SK-N-SH (cell line): ENCODE results near the gene AGBL4. TPM values are rescaled to one million over a fixed set of nuclear protein-coding genes. Genes with fewer than 3 reads are reported as not detected.

Experiments
- CTCF ChIA-PET: fragments of 300-600, 350-600 bp; formaldehyde crosslinking; extraction: SDS; loops from one replicate; lab custom pipeline; 2021; lab: Yijun Ruan, JAX
- POLR2A ChIA-PET: fragments of 350-600 bp; sonication (Branson Sonifier 250); formaldehyde crosslinking; extraction: SDS; loops from one replicate; lab custom pipeline; 2020; ENCODE audit warnings: antibody characterized with exemption, inconsistent platforms; lab: Yijun Ruan, JAX
- DNase-seq: peaks from one replicate; pipeline ENCODE4 v3.0.0; 2012
- H2AFZ ChIP-seq: fragments of 200-600 bp; sonication (generic); 2 replicates; pipeline ENCODE4 v1.8.1; 2016; ENCODE audit warnings: antibody characterized with exemption, mild to moderate bottlenecking, low read depth
- H3F3A ChIP-seq: fragments of 200-600 bp; sonication (generic); replicated peaks from 2 replicates; pipeline ENCODE3; 2016; ENCODE audit warnings: antibody characterized with exemption, mild to moderate bottlenecking; ENCODE audit not compliant: insufficient read depth
- H3K27ac ChIP-seq, 2 experiments: fragments of 200-500 bp in 1 of 2; fragments of 200-600 bp in 1 of 2; sonication (Bioruptor generic) in 1 of 2; sonication (generic), shearing (Covaris generic) in 1 of 2; 2 replicates each; pipeline versions ENCODE4 v1.5.1 to v1.6.1; 2014 to 2016; ENCODE audit warnings: low read depth in 2 of 2, inconsistent platforms in 1 of 2, low read length in 1 of 2, mild to moderate bottlenecking in 1 of 2, mixed read lengths in 1 of 2
- H3K27me3 ChIP-seq: fragments of 200-600 bp; sonication (generic), shearing (Covaris generic); 2 replicates; pipeline ENCODE4 v1.6.1; 2016; ENCODE audit warnings: mixed run types; ENCODE audit not compliant: insufficient read depth
- H3K36me3 ChIP-seq, 2 experiments: fragments of 200-500 bp in 1 of 2; fragments of 200-600 bp in 1 of 2; sonication (Bioruptor generic) in 1 of 2; sonication (generic) in 1 of 2; replicated peaks in 1 of 2; 2 replicates each; pipeline versions ENCODE3 to v1.5.1; 2014 to 2016; ENCODE audit warnings: low read length in 1 of 2, mild to moderate bottlenecking in 1 of 2; ENCODE audit not compliant: insufficient read depth in 2 of 2, control insufficient read depth in 1 of 2
- H3K4me1 ChIP-seq, 2 experiments: fragments of 200-500 bp in 1 of 2; fragments of 200-600 bp in 1 of 2; sonication (Bioruptor generic) in 1 of 2; sonication (generic), shearing (Covaris generic) in 1 of 2; 2 replicates each; pipeline versions ENCODE4 v1.5.1 to v1.6.1; 2014 to 2016; ENCODE audit warnings: low read depth in 1 of 2, low read length in 1 of 2, mixed run types in 1 of 2; ENCODE audit not compliant: insufficient read depth in 2 of 2, control insufficient read depth in 1 of 2
- H3K4me2 ChIP-seq: fragments of 200-600 bp; sonication (generic), shearing (Covaris generic); 2 replicates; pipeline ENCODE4 v1.6.1; 2017; ENCODE audit warnings: mixed run types
- H3K4me3 ChIP-seq, 2 experiments: fragments of 200-500 bp in 1 of 2; fragments of 200-600 bp in 1 of 2; sonication (Bioruptor generic) in 1 of 2; sonication (generic), shearing (Covaris generic) in 1 of 2; 2 replicates each; pipeline versions ENCODE4 v1.5.1 to v1.8.1; 2014 to 2016; ENCODE audit warnings: low read depth in 2 of 2, inconsistent platforms in 1 of 2, low read length in 1 of 2, mild to moderate bottlenecking in 1 of 2, mixed read lengths in 1 of 2, moderate library complexity in 1 of 2
- H3K79me2 ChIP-seq: fragments of 200-600 bp; sonication (generic); 2 replicates; pipeline ENCODE4 v1.8.1; 2017; ENCODE audit warnings: mild to moderate bottlenecking; ENCODE audit not compliant: insufficient read depth
- H3K9ac ChIP-seq: fragments of 200-600 bp; sonication (generic); 2 replicates; pipeline ENCODE4 v1.6.1; 2017; ENCODE audit warnings: mixed run types
- H3K9me2 ChIP-seq: fragments of 200-600 bp; sonication (generic); 2 replicates; pipeline ENCODE4 v1.6.1; 2017; ENCODE audit warnings: mixed run types
- H3K9me3 ChIP-seq: fragments of 200-600 bp; sonication (generic); 2 replicates; pipeline ENCODE4 v1.6.1; 2017; ENCODE audit warnings: mixed run types, mild to moderate bottlenecking, moderate library complexity
- H4K20me1 ChIP-seq: fragments of 200-600 bp; sonication (generic); 2 replicates; pipeline ENCODE4 v1.6.1; 2017; ENCODE audit warnings: mild to moderate bottlenecking, mixed run types; ENCODE audit not compliant: insufficient read depth
- CHD2 ChIP-seq: fragments of 150-350 bp; IDR thresholded peaks from 2 replicates; pipeline ENCODE4 v1.6.1; 2018; ENCODE audit warnings: low read length; ENCODE audit not compliant: partially characterized antibody
- EP300 ChIP-seq, 2 experiments: IDR thresholded peaks; 2 replicates each; pipeline versions ENCODE4 v1.4.0 to v1.6.1; 2012; ENCODE audit warnings: borderline replicate concordance in 1 of 2, low read depth in 1 of 2, low read length in 1 of 2
- FOXJ3 ChIP-seq: sonication (generic); formaldehyde crosslinking; IDR thresholded peaks from 2 replicates; pipeline ENCODE4 v1.5.1; 2020; ENCODE audit warnings: mild to moderate bottlenecking, missing genetic modification reagents
- FOXM1 ChIP-seq: IDR thresholded peaks from 2 replicates; pipeline ENCODE4 v1.4.0; 2012; ENCODE audit warnings: low read depth, mild to moderate bottlenecking
- GABPA ChIP-seq: IDR thresholded peaks from 2 replicates; pipeline ENCODE4 v1.4.0; 2012; ENCODE audit warnings: low read depth, mild to moderate bottlenecking
- JUND ChIP-seq: IDR thresholded peaks from 2 replicates; pipeline ENCODE4 v1.4.0; 2012
- MXI1 ChIP-seq: IDR thresholded peaks from 2 replicates; pipeline ENCODE4 v1.6.1; 2012; ENCODE audit warnings: mild to moderate bottlenecking, low read depth, low read length, improper control_type of control experiment
- POLR2AphosphoS5 ChIP-seq: IDR thresholded peaks from 2 replicates; pipeline ENCODE4 v1.6.1; 2012; ENCODE audit warnings: low read depth, low read length
- RAD21 ChIP-seq: IDR thresholded peaks from 2 replicates; pipeline ENCODE4 v1.6.1; 2012; ENCODE audit warnings: mild to moderate bottlenecking, low read length
- RCOR1 ChIP-seq: fragments of 150-350 bp; IDR thresholded peaks from 2 replicates; pipeline ENCODE4 v1.6.1; 2017; ENCODE audit warnings: antibody characterized with exemption, low read length
- REST ChIP-seq: IDR thresholded peaks from 2 replicates; pipeline ENCODE4 v1.6.1; 2012; ENCODE audit warnings: mild to moderate bottlenecking, low read depth, low read length, moderate library complexity
- SMC3 ChIP-seq: IDR thresholded peaks from 2 replicates; pipeline ENCODE4 v1.6.1; 2012; ENCODE audit warnings: low read depth, low read length, improper control_type of control experiment
- TAF1 ChIP-seq: IDR thresholded peaks from 2 replicates; pipeline ENCODE4 v1.6.1; 2012; ENCODE audit warnings: low read depth, mild to moderate bottlenecking, low read length, moderate library complexity, borderline replicate concordance
- USF1 ChIP-seq: IDR thresholded peaks from 2 replicates; pipeline ENCODE4 v1.4.0; 2012; ENCODE audit warnings: low read depth, borderline replicate concordance
- USF2 ChIP-seq: fragments of 150-350 bp; IDR thresholded peaks from 2 replicates; pipeline ENCODE4 v1.6.1; 2017; ENCODE audit warnings: antibody characterized with exemption, low read length, low read depth, borderline replicate concordance
- YY1 ChIP-seq: IDR thresholded peaks from 2 replicates; pipeline ENCODE4 v1.4.0; 2012; ENCODE audit warnings: low read depth, mild to moderate bottlenecking
- ZBTB33 ChIP-seq: IDR thresholded peaks from 2 replicates; pipeline ENCODE4 v1.4.0; 2012; ENCODE audit warnings: low read depth, borderline replicate concordance
- polyA plus RNA-seq, 3 experiments: library from polyadenylated mRNA; depleted of rRNA; stranded (reverse); fragments of >200 nt; gene quantifications; 2 replicates each; pipeline ENCODE4 v1.2.3, GENCODE V29; 2012

AGBL4 gene
- polyA plus RNA-seq, 1 of the 3 experiments (the other 2 are of a cell fraction): 0.07 TPM

- ChIA-PET CTCF (interaction anchor here (1.0 kb wide), 1 partner anchor 12 kb away, joined by 3 read pairs; no protein-coding TSS in a partner anchor), POLR2A (no interaction called here)
- Histone ChIP-seq H3K79me2 (no peaks in the 10 kb centered on the region), H3K4me1 (no peaks in the 10 kb centered on the region), H3K36me3 (no peaks in the 10 kb centered on the region), H3K4me2 (no peak overlapping the region), H3F3A (no peaks in the 10 kb centered on the region), H3K9me3 (no peaks in the 10 kb centered on the region), H3K27ac (no peak overlapping the region), H3K4me3 (no peak overlapping the region), H2AFZ (no peak overlapping the region), H4K20me1 (no peaks in the 10 kb centered on the region), H3K27me3 (no peaks in the 10 kb centered on the region), H3K9me2 (no peaks in the 10 kb centered on the region), H3K9ac (no peak overlapping the region)
- DNase-seq: no peak
- TF ChIP-seq USF1: no peak
- no peak for TF ChIP-seq MXI1
- no peak for TF ChIP-seq CHD2
- TF ChIP-seq FOXJ3: no peak
- TF ChIP-seq FOXM1: no peak
- no peak for TF ChIP-seq JUND
- no peak for TF ChIP-seq REST
- no peak for TF ChIP-seq RCOR1
- no peak for TF ChIP-seq GABPA
- no peak for TF ChIP-seq EP300 (IDR thresholded peaks at IDR 0.05; ENCODE audit: borderline replicate concordance in 1 of 2, low read depth in 1 of 2, low read length in 1 of 2)
- TF ChIP-seq TAF1: no peak
- TF ChIP-seq YY1: no peak
- TF ChIP-seq ZBTB33: no peak
- TF ChIP-seq USF2: no peak
- TF ChIP-seq RAD21: no peak
- no peak for TF ChIP-seq POLR2AphosphoS5
- no peak for TF ChIP-seq SMC3
Measured at GRCh38 chr1:49252917-49253316, 770.8 kb downstream of the AGBL4 start.
